HEK293 (cell line): Measurements from ENCODE around the gene NRP1.
A peak's percentile ranks its signal among the peaks of the same experiment; 100 is the strongest.

Source experiments
- EGR2 ChIP-seq: fragments of 450-650 bp; formaldehyde crosslinking; IDR thresholded peaks from 2 replicates; pipeline ENCODE4 v1.5.1; 2016; ENCODE audit warnings: low read depth, missing biosample characterization, missing genetic modification characterization
- GLI4 ChIP-seq: fragments of 450-650 bp; formaldehyde crosslinking; IDR thresholded peaks from 2 replicates; pipeline ENCODE4 v1.5.1; 2016; ENCODE audit warnings: missing biosample characterization, missing genetic modification characterization
- KLF1 ChIP-seq: fragments of 450-650 bp; formaldehyde crosslinking; IDR thresholded peaks from 2 replicates; pipeline ENCODE4 v1.5.1; 2016; ENCODE audit warnings: missing biosample characterization, missing genetic modification characterization
- KLF10 ChIP-seq: fragments of 450-650 bp; IDR thresholded peaks from 2 replicates; pipeline ENCODE4 v1.5.1; 2018; ENCODE audit warnings: missing biosample characterization, mild to moderate bottlenecking, missing genetic modification characterization
- KLF8 ChIP-seq: fragments of 450-650 bp; formaldehyde crosslinking; IDR thresholded peaks from 2 replicates; pipeline ENCODE4 v1.5.1; 2016; ENCODE audit warnings: missing biosample characterization, missing genetic modification characterization
- KLF9 ChIP-seq: fragments of 450-650 bp; formaldehyde crosslinking; IDR thresholded peaks from 2 replicates; pipeline ENCODE4 v1.5.1; 2016; ENCODE audit warnings: missing biosample characterization, missing genetic modification characterization, low read depth
- PRDM1 ChIP-seq: fragments of 450-650 bp; formaldehyde crosslinking; IDR thresholded peaks from 2 replicates; pipeline ENCODE4; 2016; ENCODE audit warnings: missing biosample characterization, missing genetic modification characterization
- SCRT2 ChIP-seq: fragments of 450-650 bp; formaldehyde crosslinking; IDR thresholded peaks from 2 replicates; pipeline ENCODE4 v1.5.1; 2016; ENCODE audit warnings: missing biosample characterization, missing genetic modification characterization
- ZBTB17 ChIP-seq: fragments of 450-650 bp; formaldehyde crosslinking; IDR thresholded peaks from 2 replicates; pipeline ENCODE4 v1.5.1; 2016; ENCODE audit warnings: missing biosample characterization, missing genetic modification characterization
- ZBTB8A ChIP-seq: fragments of 450-650 bp; formaldehyde crosslinking; IDR thresholded peaks from 2 replicates; pipeline ENCODE4 v1.5.1; 2016; ENCODE audit warnings: missing biosample characterization, missing genetic modification characterization
- ZEB2 ChIP-seq: fragments of 450-650 bp; formaldehyde crosslinking; IDR thresholded peaks from 2 replicates; pipeline ENCODE4 v1.5.1; 2016; ENCODE audit warnings: missing biosample characterization, missing genetic modification characterization
- ZIC2 ChIP-seq: fragments of 450-650 bp; formaldehyde crosslinking; IDR thresholded peaks from 2 replicates; pipeline ENCODE4 v1.5.1; 2016; ENCODE audit warnings: missing biosample characterization, missing genetic modification characterization
- ZNF132 ChIP-seq: fragments of 450-650 bp; formaldehyde crosslinking; IDR thresholded peaks from 2 replicates; pipeline ENCODE4 v1.5.1; 2017; ENCODE audit warnings: missing biosample characterization, missing genetic modification characterization, borderline replicate concordance
- ZNF239 ChIP-seq: fragments of 450-650 bp; formaldehyde crosslinking; IDR thresholded peaks from 2 replicates; pipeline ENCODE4 v1.5.1; 2016; ENCODE audit warnings: missing biosample characterization, missing genetic modification characterization
- ZNF571 ChIP-seq: fragments of 450-650 bp; formaldehyde crosslinking; IDR thresholded peaks from 2 replicates; pipeline ENCODE4 v1.5.0; 2017; ENCODE audit warnings: missing biosample characterization, missing genetic modification characterization
- ZNF610 ChIP-seq: fragments of 450-650 bp; formaldehyde crosslinking; IDR thresholded peaks from 2 replicates; pipeline ENCODE4 v1.5.1; 2016; ENCODE audit warnings: missing biosample characterization, missing genetic modification characterization, borderline replicate concordance
- ZNF626 ChIP-seq: fragments of 450-650 bp; sonication (Bioruptor Pico); formaldehyde crosslinking; IDR thresholded peaks from 2 replicates; pipeline ENCODE4 v1.5.1; 2018; ENCODE audit warnings: missing biosample characterization, missing genetic modification characterization, inconsistent platforms
- ZNF658 ChIP-seq: fragments of 450-650 bp; formaldehyde crosslinking; IDR thresholded peaks from 2 replicates; pipeline ENCODE4; 2016; ENCODE audit warnings: missing biosample characterization, missing genetic modification characterization
- ZNF791 ChIP-seq: fragments of 450-650 bp; formaldehyde crosslinking; IDR thresholded peaks from 2 replicates; pipeline ENCODE4 v1.5.1; 2016; ENCODE audit warnings: missing biosample characterization, missing genetic modification characterization
- ZNF843 ChIP-seq: fragments of 450-650 bp; formaldehyde crosslinking; IDR thresholded peaks from 2 replicates; pipeline ENCODE4 v1.5.1; 2016; ENCODE audit warnings: missing biosample characterization, missing genetic modification characterization
- TF ChIP-seq, protein P1 (sequence below): fragments of 450-650 bp; formaldehyde crosslinking; IDR thresholded peaks from 2 replicates; pipeline ENCODE4 v1.5.1; 2016; ENCODE audit warnings: missing biosample characterization, missing genetic modification characterization, borderline replicate concordance
- TF ChIP-seq, protein P2 (sequence below): fragments of 450-650 bp; formaldehyde crosslinking; IDR thresholded peaks from 2 replicates; pipeline ENCODE4 v1.5.1; 2017; ENCODE audit warnings: missing biosample characterization, missing genetic modification characterization
- TF ChIP-seq, protein P3 (sequence below): fragments of 450-650 bp; IDR thresholded peaks from 2 replicates; pipeline ENCODE4 v1.5.1; 2018; ENCODE audit warnings: missing biosample characterization, mild to moderate bottlenecking, missing genetic modification characterization
- TF ChIP-seq, protein P4 (sequence below): fragments of 450-650 bp; formaldehyde crosslinking; IDR thresholded peaks from 2 replicates; pipeline ENCODE4 v1.5.1; 2016; ENCODE audit warnings: missing biosample characterization, missing genetic modification characterization
- TF ChIP-seq, protein P5 (sequence below): fragments of 450-650 bp; formaldehyde crosslinking; IDR thresholded peaks from 2 replicates; pipeline ENCODE4 v1.5.1; 2016; ENCODE audit warnings: missing biosample characterization, missing genetic modification characterization
- TF ChIP-seq, protein P6 (sequence below): fragments of 450-650 bp; formaldehyde crosslinking; IDR thresholded peaks from 2 replicates; pipeline ENCODE4 v1.5.1; 2016; ENCODE audit warnings: missing biosample characterization, missing genetic modification characterization
- TF ChIP-seq, protein P7 (sequence below): fragments of 450-650 bp; formaldehyde crosslinking; IDR thresholded peaks from 2 replicates; pipeline ENCODE4 v1.5.1; 2016; ENCODE audit warnings: missing biosample characterization, missing genetic modification characterization, borderline replicate concordance

NRP1 gene

DNA sequence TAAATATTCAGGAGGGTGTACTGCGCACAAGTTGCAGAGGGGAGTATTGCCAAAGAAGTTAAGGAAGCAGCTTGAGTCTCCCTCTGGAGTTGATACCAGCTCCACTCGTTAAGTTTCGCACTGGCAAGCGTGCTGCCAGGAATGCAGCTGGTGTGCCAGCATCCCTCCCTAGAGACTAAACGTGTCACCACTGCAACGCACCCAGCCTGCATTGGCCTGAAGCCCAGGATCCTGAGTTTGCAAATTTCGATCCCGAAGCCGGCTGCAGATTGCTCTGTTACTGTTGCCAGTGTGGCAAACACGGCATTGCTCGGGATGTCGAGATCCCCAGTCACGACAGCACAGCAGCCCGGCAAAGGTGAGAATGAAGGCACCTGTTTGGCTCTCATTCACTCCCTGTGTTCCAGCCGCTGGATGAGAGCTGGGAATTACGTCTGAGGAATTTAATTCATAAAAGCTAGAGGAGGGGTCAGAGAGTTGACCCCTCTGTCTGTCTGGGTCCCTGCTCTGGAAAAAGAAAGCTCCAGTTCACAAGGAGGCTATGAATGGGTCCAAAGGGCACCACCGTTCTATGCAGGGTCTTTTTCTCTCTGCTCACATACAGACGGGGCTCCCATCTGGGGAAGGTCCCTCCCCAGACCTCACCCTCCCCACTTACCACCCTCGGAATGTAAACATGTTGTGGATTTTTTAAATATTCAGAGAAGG lies 61.0 kb downstream of the NRP1 start (continued):
- TF ChIP-seq, protein P1, sequence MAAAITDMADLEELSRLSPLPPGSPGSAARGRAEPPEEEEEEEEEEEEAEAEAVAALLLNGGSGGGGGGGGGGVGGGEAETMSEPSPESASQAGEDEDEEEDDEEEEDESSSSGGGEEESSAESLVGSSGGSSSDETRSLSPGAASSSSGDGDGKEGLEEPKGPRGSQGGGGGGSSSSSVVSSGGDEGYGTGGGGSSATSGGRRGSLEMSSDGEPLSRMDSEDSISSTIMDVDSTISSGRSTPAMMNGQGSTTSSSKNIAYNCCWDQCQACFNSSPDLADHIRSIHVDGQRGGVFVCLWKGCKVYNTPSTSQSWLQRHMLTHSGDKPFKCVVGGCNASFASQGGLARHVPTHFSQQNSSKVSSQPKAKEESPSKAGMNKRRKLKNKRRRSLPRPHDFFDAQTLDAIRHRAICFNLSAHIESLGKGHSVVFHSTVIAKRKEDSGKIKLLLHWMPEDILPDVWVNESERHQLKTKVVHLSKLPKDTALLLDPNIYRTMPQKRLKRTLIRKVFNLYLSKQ, result no peak
- TF ChIP-seq ZBTB8A (tag by site-specific recombination) (no peak), KLF1 (tag by site-specific recombination) (no peak), ZNF239 (tag by site-specific recombination) (no peak), ZNF791 (tag by site-specific recombination) (no peak), KLF8 (tag by site-specific recombination) (peak; percentile 61; the same call in 1 of the 2 replicates), ZNF658 (tag by site-specific recombination) (no peak), ZNF626 (tag by site-specific recombination) (no peak), ZNF843 (tag by site-specific recombination) (peak; percentile 71), ZNF132 (tag by site-specific recombination) (no peak), ZNF571 (tag by site-specific recombination) (no peak), EGR2 (tag by site-specific recombination) (no peak), KLF9 (tag by site-specific recombination) (no peak), ZBTB17 (tag by site-specific recombination) (peak; percentile 93), KLF10 (tag by site-specific recombination) (no peak), PRDM1 (tag by site-specific recombination) (no peak), GLI4 (tag by site-specific recombination) (no peak), ZNF610 (tag by site-specific recombination) (no peak), ZIC2 (tag by site-specific recombination) (no peak), SCRT2 (peak; percentile 54), ZEB2 (peak; percentile 84)
- TF ChIP-seq, protein P2, sequence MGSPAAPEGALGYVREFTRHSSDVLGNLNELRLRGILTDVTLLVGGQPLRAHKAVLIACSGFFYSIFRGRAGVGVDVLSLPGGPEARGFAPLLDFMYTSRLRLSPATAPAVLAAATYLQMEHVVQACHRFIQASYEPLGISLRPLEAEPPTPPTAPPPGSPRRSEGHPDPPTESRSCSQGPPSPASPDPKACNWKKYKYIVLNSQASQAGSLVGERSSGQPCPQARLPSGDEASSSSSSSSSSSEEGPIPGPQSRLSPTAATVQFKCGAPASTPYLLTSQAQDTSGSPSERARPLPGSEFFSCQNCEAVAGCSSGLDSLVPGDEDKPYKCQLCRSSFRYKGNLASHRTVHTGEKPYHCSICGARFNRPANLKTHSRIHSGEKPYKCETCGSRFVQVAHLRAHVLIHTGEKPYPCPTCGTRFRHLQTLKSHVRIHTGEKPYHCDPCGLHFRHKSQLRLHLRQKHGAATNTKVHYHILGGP, result no peak
- TF ChIP-seq, protein P3, sequence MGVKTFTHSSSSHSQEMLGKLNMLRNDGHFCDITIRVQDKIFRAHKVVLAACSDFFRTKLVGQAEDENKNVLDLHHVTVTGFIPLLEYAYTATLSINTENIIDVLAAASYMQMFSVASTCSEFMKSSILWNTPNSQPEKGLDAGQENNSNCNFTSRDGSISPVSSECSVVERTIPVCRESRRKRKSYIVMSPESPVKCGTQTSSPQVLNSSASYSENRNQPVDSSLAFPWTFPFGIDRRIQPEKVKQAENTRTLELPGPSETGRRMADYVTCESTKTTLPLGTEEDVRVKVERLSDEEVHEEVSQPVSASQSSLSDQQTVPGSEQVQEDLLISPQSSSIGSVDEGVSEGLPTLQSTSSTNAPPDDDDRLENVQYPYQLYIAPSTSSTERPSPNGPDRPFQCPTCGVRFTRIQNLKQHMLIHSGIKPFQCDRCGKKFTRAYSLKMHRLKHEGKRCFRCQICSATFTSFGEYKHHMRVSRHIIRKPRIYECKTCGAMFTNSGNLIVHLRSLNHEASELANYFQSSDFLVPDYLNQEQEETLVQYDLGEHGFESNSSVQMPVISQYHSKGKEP (tag by site-specific recombination), result peak; percentile 97
- TF ChIP-seq, protein P4, sequence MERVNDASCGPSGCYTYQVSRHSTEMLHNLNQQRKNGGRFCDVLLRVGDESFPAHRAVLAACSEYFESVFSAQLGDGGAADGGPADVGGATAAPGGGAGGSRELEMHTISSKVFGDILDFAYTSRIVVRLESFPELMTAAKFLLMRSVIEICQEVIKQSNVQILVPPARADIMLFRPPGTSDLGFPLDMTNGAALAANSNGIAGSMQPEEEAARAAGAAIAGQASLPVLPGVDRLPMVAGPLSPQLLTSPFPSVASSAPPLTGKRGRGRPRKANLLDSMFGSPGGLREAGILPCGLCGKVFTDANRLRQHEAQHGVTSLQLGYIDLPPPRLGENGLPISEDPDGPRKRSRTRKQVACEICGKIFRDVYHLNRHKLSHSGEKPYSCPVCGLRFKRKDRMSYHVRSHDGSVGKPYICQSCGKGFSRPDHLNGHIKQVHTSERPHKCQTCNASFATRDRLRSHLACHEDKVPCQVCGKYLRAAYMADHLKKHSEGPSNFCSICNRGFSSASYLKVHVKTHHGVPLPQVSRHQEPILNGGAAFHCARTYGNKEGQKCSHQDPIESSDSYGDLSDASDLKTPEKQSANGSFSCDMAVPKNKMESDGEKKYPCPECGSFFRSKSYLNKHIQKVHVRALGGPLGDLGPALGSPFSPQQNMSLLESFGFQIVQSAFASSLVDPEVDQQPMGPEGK (tag by site-specific recombination), result peak; percentile 49
- TF ChIP-seq, protein P5, sequence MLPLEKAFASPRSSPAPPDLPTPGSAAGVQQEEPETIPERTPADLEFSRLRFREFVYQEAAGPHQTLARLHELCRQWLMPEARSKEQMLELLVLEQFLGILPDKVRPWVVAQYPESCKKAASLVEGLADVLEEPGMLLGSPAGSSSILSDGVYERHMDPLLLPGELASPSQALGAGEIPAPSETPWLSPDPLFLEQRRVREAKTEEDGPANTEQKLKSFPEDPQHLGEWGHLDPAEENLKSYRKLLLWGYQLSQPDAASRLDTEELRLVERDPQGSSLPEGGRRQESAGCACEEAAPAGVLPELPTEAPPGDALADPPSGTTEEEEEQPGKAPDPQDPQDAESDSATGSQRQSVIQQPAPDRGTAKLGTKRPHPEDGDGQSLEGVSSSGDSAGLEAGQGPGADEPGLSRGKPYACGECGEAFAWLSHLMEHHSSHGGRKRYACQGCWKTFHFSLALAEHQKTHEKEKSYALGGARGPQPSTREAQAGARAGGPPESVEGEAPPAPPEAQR (tag by site-specific recombination), result no peak
- TF ChIP-seq, protein P6, sequence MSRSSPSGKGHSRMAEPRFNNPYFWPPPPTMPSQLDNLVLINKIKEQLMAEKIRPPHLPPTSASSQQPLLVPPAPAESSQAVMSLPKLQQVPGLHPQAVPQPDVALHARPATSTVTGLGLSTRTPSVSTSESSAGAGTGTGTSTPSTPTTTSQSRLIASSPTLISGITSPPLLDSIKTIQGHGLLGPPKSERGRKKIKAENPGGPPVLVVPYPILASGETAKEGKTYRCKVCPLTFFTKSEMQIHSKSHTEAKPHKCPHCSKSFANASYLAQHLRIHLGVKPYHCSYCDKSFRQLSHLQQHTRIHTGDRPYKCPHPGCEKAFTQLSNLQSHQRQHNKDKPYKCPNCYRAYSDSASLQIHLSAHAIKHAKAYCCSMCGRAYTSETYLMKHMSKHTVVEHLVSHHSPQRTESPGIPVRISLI (tag by site-specific recombination), result no peak
- TF ChIP-seq, protein P7, sequence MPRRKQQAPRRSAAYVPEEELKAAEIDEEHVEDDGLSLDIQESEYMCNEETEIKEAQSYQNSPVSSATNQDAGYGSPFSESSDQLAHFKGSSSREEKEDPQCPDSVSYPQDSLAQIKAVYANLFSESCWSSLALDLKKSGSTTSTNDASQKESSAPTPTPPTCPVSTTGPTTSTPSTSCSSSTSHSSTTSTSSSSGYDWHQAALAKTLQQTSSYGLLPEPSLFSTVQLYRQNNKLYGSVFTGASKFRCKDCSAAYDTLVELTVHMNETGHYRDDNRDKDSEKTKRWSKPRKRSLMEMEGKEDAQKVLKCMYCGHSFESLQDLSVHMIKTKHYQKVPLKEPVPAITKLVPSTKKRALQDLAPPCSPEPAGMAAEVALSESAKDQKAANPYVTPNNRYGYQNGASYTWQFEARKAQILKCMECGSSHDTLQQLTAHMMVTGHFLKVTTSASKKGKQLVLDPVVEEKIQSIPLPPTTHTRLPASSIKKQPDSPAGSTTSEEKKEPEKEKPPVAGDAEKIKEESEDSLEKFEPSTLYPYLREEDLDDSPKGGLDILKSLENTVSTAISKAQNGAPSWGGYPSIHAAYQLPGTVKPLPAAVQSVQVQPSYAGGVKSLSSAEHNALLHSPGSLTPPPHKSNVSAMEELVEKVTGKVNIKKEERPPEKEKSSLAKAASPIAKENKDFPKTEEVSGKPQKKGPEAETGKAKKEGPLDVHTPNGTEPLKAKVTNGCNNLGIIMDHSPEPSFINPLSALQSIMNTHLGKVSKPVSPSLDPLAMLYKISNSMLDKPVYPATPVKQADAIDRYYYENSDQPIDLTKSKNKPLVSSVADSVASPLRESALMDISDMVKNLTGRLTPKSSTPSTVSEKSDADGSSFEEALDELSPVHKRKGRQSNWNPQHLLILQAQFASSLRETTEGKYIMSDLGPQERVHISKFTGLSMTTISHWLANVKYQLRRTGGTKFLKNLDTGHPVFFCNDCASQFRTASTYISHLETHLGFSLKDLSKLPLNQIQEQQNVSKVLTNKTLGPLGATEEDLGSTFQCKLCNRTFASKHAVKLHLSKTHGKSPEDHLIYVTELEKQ, result peak; percentile 72; the same call in 1 of the 2 replicates
